HepG2 (cell line): ENCODE measurements around the gene CLIP2. TPM values are rescaled to one million over a fixed set of nuclear protein-coding genes. Genes with fewer than 3 reads are reported as not detected.

Experiments used
- BHLHE40 ChIP-seq: IDR thresholded peaks from 2 replicates; pipeline ENCODE4 v1.6.1; 2011; ENCODE audit warnings: low read length, improper control_type of control experiment
- CENPX ChIP-seq: sonication (generic); formaldehyde crosslinking; IDR thresholded peaks from 2 replicates; pipeline ENCODE4 v1.9.0; 2021; ENCODE audit warnings: mild to moderate bottlenecking, missing genetic modification reagents, moderate library complexity
- MLLT10 ChIP-seq: sonication (generic); formaldehyde crosslinking; IDR thresholded peaks from 2 replicates; pipeline ENCODE4 v1.4.0; 2020; ENCODE audit warnings: missing genetic modification reagents
- NR2C2 ChIP-seq: sonication (generic); formaldehyde crosslinking; IDR thresholded peaks from 2 replicates; pipeline ENCODE4 v1.4.0; 2020; ENCODE audit warnings: missing genetic modification reagents, mild to moderate bottlenecking, moderate library complexity, borderline replicate concordance
- PHF20 ChIP-seq: sonication (generic); formaldehyde crosslinking; IDR thresholded peaks from 2 replicates; pipeline ENCODE4 v1.5.0; 2020; ENCODE audit warnings: mild to moderate bottlenecking, missing genetic modification reagents
- RBFOX2 ChIP-seq: fragments of 200-400 bp; formaldehyde crosslinking; IDR thresholded peaks from 2 replicates; pipeline ENCODE4 v1.6.1; 2017; ENCODE audit warnings: low read depth, mild to moderate bottlenecking, low read length
- SP5 ChIP-seq: IDR thresholded peaks from 2 replicates; pipeline ENCODE4 v1.6.1; 2016; ENCODE audit warnings: low read depth, borderline replicate concordance
- ZBTB42 ChIP-seq: sonication (generic); formaldehyde crosslinking; IDR thresholded peaks from 2 replicates; pipeline ENCODE4 v1.5.0; 2020; ENCODE audit warnings: mild to moderate bottlenecking, missing genetic modification reagents
- ZMYM3 ChIP-seq: sonication (generic); formaldehyde crosslinking; IDR thresholded peaks from 2 replicates; pipeline ENCODE4 v1.5.1; 2020; ENCODE audit warnings: mild to moderate bottlenecking, missing genetic modification reagents
- ZNF20 ChIP-seq: sonication (generic); formaldehyde crosslinking; IDR thresholded peaks from 2 replicates; pipeline ENCODE4 v1.4.0; 2020; ENCODE audit warnings: mild to moderate bottlenecking, moderate library complexity, missing genetic modification reagents
- ZNF263 ChIP-seq: sonication (generic); formaldehyde crosslinking; IDR thresholded peaks from 2 replicates; pipeline ENCODE4 v1.4.0; 2020; ENCODE audit warnings: missing genetic modification reagents
- ZNF550 ChIP-seq: sonication (generic); formaldehyde crosslinking; IDR thresholded peaks from 2 replicates; pipeline ENCODE4 v1.4.0; 2020; ENCODE audit warnings: mild to moderate bottlenecking, missing genetic modification reagents, borderline replicate concordance
- ZNF672 ChIP-seq: sonication (generic); formaldehyde crosslinking; IDR thresholded peaks from 2 replicates; pipeline ENCODE4 v1.8.1; 2022; ENCODE audit warnings: missing genetic modification reagents
- ZNF878 ChIP-seq: sonication (generic); formaldehyde crosslinking; IDR thresholded peaks from 2 replicates; pipeline ENCODE4 v1.8.1; 2023; ENCODE audit warnings: mild to moderate bottlenecking, missing genetic modification reagents, moderate library complexity
- ZSCAN9 ChIP-seq: IDR thresholded peaks from 2 replicates; pipeline ENCODE4 v1.6.1; 2016; ENCODE audit warnings: borderline replicate concordance
- polyA plus RNA-seq, 8 experiments: library from polyadenylated mRNA; depleted of rRNA in 3 of 8; stranded (reverse) in 7 of 8; unstranded in 1 of 8; fragments of >200 nt; fragmentation: Illumina TruSeq in 4 of 8; extraction: Trizol in 4 of 8; gene quantifications; 2 replicates each; pipeline versions ENCODE4 v1.2.1 to v1.2.3, GENCODE V29; 2011 to 2016; ENCODE audit warnings: low read depth in 4 of 8, missing spikeins in 1 of 8, mixed read lengths in 1 of 8; ENCODE audit not compliant: insufficient read depth in 1 of 8
- total RNA-seq, 5 experiments: library from RNA; depleted of rRNA; stranded (reverse); fragments of >200 nt; fragmentation: Illumina TruSeq; extraction: Trizol; gene quantifications; 2 replicates each; pipeline ENCODE4 v1.2.3, GENCODE V29; 2016; ENCODE audit warnings: low read depth in 1 of 5
- TF ChIP-seq, protein P1 (sequence below): sonication (generic); formaldehyde crosslinking; IDR thresholded peaks from 2 replicates; pipeline ENCODE4 v1.5.0; 2020; ENCODE audit warnings: mild to moderate bottlenecking, missing genetic modification reagents
- TF ChIP-seq, protein P2 (sequence below): sonication (generic); formaldehyde crosslinking; conservative IDR thresholded peaks from 2 replicates; pipeline ENCODE4 v1.4.0; 2020; ENCODE audit warnings: missing genetic modification reagents
- TF ChIP-seq, protein P3 (sequence below): sonication (generic); formaldehyde crosslinking; IDR thresholded peaks from 2 replicates; pipeline ENCODE4 v1.8.1; 2022; ENCODE audit warnings: low read depth, mild to moderate bottlenecking, missing genetic modification reagents
- TF ChIP-seq, protein P4 (sequence below): sonication (generic); formaldehyde crosslinking; IDR thresholded peaks from 2 replicates; pipeline ENCODE4 v1.4.0; 2020; ENCODE audit warnings: missing genetic modification reagents
- TF ChIP-seq, protein P5 (sequence below): sonication (generic); formaldehyde crosslinking; IDR thresholded peaks from 2 replicates; pipeline ENCODE4 v1.4.0; 2020; ENCODE audit warnings: missing genetic modification reagents

The CLIP2 gene
- total and polyA plus RNA-seq, 2 of the 13 experiments (the other 11 are each of a cell fraction or from before 2014, with no cell fraction given): 6.5 to 17.4 TPM

DNA sequence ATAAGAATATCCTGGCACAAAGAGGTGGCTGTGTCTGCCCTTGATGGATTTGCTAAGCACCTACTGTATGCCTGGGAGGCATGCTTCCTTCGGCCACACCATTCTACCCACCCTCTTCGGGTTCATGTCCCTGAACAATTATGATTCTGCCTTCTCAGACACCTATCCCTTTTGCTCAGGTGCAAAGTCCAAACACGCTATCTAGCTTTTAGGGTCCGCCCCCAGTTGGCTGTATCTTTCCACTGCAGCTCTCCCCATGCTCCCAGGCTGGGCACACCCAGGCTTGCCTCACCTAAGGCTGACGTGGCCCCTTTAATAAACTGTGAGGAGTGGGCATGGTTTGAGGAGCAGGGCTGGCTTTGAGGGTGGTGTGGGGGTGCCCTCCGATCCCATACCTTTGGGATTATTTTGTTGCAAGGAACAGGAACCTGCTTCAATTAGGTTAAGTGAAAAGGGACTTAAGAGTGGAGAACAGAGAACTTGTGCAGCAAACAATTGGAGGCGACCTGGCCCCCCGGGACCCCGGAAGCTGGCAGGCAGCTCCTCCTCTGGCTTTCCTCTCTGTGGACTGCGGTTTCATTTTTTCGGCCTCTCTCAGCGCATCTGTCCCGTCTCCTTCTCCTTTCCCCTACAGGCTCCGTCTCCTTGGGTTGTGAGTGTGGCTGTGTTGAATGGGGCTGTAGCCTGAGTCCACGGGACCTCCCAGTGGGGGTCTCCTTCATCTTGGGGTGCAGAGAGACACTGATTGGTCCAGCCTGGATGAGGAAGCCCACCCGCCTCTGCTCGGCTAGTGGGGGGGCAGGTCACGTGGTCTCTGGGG is 3.8 kb downstream of the CLIP2 start (continued):
- TF ChIP-seq, protein P1, sequence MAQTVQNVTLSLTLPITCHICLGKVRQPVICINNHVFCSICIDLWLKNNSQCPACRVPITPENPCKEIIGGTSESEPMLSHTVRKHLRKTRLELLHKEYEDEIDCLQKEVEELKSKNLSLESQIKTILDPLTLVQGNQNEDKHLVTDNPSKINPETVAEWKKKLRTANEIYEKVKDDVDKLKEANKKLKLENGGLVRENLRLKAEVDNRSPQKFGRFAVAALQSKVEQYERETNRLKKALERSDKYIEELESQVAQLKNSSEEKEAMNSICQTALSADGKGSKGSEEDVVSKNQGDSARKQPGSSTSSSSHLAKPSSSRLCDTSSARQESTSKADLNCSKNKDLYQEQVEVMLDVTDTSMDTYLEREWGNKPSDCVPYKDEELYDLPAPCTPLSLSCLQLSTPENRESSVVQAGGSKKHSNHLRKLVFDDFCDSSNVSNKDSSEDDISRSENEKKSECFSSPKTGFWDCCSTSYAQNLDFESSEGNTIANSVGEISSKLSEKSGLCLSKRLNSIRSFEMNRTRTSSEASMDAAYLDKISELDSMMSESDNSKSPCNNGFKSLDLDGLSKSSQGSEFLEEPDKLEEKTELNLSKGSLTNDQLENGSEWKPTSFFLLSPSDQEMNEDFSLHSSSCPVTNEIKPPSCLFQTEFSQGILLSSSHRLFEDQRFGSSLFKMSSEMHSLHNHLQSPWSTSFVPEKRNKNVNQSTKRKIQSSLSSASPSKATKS: no peak
- TF ChIP-seq ZNF672 (CRISPR knock-in tag) (no peak), BHLHE40 (0 out of 2 replicates have a peak, but pooled peaks have one; percentile 30), ZNF20 (no peak), RBFOX2 (peak; percentile 54), ZMYM3 (CRISPR knock-in tag) (peak; percentile 81), ZBTB42 (CRISPR knock-in tag) (no peak), NR2C2 (CRISPR knock-in tag) (peak; percentile 56), ZNF878 (no peak), PHF20 (no peak), ZNF550 (no peak), SP5 (CRISPR knock-in tag) (peak; percentile 79), MLLT10 (CRISPR knock-in tag) (no peak), ZSCAN9 (no peak), ZNF263 (CRISPR knock-in tag) (peak; percentile 53; the same call in 1 of the 2 replicates), CENPX (CRISPR knock-in tag) (no peak)
- TF ChIP-seq, protein P2, sequence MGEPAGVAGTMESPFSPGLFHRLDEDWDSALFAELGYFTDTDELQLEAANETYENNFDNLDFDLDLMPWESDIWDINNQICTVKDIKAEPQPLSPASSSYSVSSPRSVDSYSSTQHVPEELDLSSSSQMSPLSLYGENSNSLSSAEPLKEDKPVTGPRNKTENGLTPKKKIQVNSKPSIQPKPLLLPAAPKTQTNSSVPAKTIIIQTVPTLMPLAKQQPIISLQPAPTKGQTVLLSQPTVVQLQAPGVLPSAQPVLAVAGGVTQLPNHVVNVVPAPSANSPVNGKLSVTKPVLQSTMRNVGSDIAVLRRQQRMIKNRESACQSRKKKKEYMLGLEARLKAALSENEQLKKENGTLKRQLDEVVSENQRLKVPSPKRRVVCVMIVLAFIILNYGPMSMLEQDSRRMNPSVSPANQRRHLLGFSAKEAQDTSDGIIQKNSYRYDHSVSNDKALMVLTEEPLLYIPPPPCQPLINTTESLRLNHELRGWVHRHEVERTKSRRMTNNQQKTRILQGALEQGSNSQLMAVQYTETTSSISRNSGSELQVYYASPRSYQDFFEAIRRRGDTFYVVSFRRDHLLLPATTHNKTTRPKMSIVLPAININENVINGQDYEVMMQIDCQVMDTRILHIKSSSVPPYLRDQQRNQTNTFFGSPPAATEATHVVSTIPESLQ (CRISPR knock-in tag): no peak
- TF ChIP-seq, protein P3, sequence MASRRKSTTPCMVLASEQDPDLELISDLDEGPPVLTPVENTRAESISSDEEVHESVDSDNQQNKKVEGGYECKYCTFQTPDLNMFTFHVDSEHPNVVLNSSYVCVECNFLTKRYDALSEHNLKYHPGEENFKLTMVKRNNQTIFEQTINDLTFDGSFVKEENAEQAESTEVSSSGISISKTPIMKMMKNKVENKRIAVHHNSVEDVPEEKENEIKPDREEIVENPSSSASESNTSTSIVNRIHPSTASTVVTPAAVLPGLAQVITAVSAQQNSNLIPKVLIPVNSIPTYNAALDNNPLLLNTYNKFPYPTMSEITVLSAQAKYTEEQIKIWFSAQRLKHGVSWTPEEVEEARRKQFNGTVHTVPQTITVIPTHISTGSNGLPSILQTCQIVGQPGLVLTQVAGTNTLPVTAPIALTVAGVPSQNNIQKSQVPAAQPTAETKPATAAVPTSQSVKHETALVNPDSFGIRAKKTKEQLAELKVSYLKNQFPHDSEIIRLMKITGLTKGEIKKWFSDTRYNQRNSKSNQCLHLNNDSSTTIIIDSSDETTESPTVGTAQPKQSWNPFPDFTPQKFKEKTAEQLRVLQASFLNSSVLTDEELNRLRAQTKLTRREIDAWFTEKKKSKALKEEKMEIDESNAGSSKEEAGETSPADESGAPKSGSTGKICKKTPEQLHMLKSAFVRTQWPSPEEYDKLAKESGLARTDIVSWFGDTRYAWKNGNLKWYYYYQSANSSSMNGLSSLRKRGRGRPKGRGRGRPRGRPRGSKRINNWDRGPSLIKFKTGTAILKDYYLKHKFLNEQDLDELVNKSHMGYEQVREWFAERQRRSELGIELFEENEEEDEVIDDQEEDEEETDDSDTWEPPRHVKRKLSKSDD (CRISPR knock-in tag): no peak
- TF ChIP-seq, protein P4, sequence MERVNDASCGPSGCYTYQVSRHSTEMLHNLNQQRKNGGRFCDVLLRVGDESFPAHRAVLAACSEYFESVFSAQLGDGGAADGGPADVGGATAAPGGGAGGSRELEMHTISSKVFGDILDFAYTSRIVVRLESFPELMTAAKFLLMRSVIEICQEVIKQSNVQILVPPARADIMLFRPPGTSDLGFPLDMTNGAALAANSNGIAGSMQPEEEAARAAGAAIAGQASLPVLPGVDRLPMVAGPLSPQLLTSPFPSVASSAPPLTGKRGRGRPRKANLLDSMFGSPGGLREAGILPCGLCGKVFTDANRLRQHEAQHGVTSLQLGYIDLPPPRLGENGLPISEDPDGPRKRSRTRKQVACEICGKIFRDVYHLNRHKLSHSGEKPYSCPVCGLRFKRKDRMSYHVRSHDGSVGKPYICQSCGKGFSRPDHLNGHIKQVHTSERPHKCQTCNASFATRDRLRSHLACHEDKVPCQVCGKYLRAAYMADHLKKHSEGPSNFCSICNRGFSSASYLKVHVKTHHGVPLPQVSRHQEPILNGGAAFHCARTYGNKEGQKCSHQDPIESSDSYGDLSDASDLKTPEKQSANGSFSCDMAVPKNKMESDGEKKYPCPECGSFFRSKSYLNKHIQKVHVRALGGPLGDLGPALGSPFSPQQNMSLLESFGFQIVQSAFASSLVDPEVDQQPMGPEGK: peak; percentile 85
- TF ChIP-seq, protein P5, sequence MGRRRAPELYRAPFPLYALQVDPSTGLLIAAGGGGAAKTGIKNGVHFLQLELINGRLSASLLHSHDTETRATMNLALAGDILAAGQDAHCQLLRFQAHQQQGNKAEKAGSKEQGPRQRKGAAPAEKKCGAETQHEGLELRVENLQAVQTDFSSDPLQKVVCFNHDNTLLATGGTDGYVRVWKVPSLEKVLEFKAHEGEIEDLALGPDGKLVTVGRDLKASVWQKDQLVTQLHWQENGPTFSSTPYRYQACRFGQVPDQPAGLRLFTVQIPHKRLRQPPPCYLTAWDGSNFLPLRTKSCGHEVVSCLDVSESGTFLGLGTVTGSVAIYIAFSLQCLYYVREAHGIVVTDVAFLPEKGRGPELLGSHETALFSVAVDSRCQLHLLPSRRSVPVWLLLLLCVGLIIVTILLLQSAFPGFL: no peak
